SW 1271 (cell line): Measurements from ENCODE around the gene GNPDA1.
"Not testable (repeated sequence)": the region's sequence is repeated elsewhere in the genome, so short reads cannot be mapped to it uniquely, and the experiment has no call there.

Experiments
- DNase-seq, 2 experiments: peaks; one replicate each; lab custom pipeline; 2025; lab: John Stamatoyannopoulos, UW

GNPDA1 gene

DNA sequence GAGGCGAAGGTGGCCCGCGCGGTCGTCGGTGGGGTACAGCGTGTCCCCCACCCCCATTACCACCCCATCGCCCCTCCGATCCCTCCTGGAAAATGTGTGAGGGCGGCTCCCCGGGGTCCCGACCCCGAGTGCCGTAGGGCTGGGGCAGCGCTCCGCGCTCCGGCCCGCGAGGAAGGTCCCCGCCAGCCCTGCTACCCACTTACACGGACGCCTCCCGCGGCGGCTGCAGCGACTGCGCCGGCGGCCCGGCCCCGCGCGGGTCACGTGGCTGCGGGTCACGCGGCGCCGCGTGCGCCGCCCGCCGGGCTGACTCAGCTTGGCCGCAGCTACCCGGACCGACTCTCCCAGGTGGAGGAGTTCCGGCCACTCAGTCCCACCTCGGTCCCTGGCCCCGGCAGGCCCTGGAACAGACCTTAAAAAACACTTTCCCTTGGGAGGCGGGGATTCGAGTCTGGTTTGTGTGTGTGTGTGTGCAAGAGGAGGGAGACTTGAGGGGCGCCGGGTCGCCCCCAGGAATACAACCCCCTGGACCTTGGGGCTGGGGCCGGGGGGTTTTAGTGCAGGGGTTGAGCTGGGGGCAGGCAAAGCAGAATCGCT, at the start of gene GNPDA1:
GNPDA1 (minus strand) TSS at position 236 of the 597 bp plus-strand sequence. CDS start 992 bp downstream, outside the sequence.
- peak; percentile 62 to 64 for DNase-seq

DNA sequence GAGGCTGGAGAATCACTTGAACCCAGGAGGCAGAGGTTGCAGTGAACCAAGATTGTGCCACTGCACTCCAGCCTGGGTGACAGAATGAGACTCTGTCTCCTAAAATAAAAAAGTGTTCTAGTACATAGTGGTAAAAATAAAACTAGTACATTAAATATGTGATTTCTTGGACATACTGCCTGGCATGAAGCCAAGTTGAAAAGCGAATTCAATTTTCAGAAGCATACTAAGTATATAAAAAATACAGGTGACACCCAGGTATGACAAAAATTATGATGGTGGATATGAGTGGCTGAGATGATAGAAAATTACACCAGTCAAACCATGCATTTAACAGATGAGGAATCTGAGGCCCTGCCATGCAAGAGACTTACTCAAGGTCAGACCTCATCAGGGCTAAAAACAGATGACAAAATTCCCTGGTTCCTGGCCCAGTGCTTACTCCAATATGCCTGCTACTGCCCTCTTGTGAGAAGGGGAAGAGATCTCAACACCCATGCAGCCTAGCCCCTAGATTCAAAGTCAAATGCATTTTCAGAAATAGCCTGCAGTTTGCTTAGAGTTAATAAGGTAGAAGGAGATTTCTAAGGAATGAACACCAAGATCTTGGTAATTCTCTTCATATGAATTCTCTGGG, 46.6 kb upstream of the GNPDA1 start:
- DNase-seq, result peak in 1 of 2 experiments; percentile 23

DNA sequence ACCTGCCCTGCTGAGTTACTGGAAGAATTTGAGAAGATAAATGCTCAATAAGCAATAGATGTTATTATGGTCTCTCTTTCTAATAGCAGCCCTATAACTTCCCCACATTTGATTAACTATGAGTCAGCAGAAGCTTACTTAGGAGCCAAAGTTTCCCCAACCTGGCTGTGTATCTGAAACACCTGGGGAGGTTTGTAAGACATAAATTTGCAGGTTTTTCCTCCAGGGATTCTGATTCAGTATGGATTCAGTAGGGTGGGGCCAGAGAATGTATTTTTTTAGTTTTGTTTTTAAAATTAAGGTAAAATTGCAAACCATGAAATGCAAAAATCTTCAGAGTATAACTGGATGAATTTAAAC, 44.9 kb upstream of the GNPDA1 start:
- no peak for DNase-seq

DNA sequence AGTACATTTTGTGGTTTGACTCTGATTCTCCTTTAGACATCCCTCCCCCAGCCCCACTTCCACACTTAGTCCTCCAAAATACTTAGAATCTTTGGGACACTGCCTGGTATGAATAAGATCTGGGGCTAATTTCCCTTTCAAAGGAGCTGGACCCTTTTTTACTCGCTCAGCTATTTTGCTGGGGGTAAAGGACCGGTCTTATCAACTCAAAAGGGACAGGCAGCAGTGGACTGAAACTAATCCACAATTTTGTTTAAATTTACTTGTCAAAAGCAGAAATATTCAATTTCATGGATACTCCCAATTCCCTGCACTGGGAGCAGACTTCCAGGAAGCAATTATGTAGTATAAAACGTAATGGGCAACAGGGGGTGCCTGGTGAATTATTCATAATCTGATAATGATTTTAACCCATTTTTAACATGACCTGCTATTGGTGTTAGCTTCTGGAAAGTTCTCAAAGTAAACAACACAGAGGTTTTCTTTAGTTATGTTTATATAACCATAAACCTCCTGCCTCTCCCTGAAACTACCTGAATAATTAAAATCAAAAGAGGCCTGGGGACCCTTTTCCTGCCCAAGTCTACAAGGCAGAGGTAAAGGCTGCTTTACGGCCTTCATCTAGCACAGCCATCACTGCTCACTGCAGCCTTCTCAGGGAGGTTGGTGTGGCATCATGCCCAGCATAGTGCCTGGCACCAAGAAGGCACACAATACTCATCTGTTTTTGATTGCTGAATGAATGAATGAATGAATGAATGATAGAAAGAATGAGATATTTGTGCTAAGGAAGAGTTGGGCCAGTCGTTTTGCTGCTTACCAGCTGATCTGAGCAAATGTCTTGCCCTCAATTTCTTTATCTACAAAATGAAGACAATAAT, 44.2 kb upstream of the GNPDA1 start:
- no peak for DNase-seq

DNA sequence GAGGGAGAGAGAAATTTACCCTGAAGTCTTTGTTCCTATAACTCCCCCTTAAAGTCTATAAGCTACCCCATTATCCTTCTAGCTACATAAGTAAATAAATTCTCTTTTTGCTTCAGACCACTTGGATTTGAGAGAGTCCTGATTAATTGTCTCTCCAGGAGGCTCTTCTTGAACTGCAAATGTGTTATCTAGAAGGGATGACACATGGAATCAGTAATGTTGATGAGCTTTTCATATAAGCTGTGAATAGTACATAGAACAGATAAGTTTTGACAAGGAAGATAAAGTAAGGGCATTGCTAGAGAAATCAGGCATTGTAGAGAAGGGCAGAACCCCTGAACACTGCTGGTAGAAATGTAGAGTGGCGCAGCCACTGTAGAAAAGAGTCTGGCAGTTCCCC, 42.5 kb upstream of the GNPDA1 start:
- DNase-seq, result no peak

DNA sequence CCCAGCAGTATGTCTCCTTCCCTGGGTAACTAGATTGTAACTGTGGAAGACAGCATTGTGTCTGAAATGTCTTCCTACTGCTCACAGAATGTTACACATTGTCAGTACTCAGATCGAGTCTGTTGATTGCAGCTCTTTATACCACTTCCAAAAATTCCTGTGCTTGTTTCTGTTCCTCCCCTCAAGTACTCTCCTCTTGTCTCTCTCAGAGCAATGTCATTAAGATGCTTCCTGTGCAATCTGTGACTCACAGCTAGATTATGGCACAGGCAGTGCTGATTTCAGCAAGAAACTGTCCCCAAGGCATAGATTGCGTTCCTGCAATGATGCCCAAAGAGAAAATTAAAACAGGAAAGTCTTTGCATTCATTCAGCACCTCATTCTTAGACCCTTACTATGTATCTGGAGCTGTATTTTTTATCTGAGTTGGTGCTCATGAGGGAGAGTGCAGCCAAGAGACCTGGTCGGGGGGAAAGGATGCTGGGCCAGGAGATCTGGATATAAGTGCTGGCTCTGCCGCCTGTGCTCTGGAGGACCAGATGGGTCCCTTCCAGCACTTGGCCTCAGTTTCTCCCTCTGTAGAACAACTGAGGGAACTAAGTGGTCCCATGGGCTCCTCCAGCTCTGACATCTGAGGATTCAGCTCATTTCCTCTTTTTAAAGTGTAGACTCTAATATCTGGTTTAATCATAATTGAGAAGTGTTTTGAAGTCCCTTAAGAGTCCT, 40.8 kb upstream of the GNPDA1 start:
- DNase-seq, result peak; percentile 27 to 70

DNA sequence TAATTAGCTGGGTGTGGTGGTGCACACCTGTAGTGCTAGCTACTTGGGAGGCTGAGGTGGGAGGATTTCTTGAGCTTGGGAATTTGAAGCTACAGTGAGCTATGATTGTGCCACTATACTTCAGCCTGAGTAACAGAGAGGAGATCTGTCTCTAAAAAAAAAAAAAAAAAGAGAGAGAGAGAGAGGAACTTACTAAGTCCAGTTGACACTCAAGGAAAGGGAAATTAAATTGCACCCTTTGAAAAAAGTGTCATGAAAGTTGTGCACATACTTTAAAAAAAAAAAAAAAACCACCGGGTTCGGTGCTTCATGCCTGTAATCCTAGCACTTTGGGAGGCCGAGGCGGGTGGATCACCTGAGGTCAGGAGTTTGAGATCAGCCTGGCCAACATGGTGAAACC, 39.2 kb upstream of the GNPDA1 start:
- DNase-seq, result not testable (repeated sequence)

DNA sequence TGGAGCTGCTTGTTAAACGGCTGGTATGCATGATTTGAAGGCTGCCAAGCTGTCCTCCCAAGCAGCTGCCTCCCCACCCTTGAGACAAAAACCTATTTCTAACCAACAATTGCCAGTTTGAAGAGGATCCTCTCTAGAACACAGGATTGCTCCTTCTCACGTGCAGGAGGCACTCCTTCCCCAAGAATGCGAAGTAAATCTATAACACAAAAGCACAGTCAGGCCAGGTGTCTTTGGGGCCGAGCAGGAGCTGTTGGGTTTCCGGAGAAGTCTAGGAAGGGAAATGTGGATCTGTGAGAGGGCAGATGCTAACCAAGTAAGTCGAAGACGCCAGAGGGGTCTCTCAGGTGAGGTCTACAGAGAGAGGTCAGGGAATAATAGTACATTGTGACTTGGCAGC, 35.4 kb upstream of the GNPDA1 start:
- DNase-seq, result no peak

DNA sequence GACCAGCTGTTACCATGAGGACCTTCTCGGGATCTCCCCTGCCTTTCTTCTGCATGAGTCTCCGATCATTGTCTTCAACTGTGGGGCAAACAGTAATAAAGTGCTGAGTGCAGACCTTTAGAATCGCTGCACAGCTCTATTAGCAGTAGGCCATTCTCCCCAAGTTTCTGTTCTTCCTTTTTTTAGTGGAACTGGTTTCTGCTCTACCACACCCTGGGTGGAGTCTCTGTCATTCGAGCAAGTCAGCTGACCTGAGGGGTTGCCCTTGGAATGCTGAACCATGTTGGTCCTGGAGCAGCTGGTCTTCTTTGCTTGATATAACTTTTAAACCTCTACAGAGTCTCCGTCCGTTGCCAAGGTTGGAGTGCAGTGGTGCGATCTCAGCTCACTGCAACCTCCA, 33.4 kb upstream of the GNPDA1 start:
- DNase-seq, result no peak

DNA sequence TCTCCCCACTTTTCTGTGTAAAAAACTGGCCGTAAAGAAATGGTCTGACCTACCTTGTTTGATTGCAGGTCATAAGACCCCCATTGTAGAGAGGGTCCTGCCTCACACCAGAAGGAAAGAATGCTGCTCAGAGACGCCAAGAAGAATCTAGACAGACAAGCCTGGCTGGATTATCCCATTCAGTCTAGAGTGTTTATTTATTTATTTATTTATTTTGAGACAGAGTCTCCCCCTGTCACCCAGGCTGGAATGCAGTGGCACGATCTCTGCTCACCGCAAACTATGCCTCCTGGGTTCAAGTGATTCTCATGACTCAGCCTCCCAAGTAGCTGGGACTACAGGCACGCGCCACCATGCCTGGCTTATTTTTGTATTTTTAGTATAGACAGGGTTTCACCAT, 28.1 kb upstream of the GNPDA1 start:
- DNase-seq, result not testable (repeated sequence)

DNA sequence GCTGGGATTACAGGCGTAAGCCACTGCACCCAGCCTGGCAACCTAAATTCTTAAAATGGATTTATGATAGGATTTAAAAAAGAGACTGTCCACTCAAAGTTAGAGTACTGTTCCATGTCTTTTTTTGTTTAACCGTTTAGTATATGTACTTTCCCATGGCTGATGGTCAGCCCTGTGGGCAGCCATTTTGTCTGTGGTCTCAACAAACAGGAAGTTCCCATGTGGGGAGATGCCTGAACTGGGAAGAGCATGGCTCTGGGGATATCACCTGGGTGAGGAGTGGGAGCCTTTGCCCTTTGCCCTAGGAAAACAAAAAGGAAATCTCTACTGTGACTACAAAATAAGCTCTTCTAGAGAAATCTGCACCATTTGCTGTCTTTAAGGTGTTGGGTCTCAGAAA, 27.5 kb upstream of the GNPDA1 start:
- no peak for DNase-seq

DNA sequence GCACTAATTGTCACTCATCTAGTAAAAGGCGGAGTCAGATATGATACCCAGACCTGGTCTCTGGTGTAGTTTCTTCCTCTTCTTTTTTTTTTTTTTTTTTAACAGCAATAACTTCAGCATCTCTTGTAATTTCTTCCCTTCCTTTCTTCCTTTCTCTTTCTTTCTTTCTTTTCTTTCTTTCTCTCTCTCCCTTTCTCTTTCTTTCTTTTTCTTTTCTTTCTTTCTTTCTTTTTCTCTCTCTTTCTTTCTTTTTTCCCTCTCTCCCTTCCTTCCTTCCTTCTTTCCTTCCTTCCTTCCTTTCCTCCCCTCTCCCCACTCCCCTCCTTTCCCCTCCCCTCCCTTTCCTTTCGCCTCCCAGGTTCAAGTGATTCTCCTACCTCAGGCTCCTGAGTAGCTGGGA, 25.9 kb upstream of the GNPDA1 start:
- no peak for DNase-seq

DNA sequence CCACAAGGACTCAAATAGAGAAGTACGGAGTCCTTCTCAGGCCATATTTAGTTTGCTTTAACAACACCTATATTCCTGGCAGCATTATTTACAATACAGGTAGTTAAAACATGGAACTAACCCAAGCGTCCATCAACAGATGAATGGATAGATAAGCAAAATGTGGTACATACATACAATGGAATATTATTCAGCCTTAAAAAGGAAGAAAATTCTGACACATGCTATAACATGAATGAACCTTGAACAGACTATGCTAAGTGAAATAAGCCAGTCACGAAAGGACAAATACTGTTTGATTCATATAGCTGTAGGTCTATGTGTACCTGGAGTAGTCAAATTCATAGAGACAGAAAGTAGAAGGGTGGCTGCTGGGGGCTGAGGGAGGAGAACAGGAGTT, 24.8 kb upstream of the GNPDA1 start:
- not testable (repeated sequence) for DNase-seq

DNA sequence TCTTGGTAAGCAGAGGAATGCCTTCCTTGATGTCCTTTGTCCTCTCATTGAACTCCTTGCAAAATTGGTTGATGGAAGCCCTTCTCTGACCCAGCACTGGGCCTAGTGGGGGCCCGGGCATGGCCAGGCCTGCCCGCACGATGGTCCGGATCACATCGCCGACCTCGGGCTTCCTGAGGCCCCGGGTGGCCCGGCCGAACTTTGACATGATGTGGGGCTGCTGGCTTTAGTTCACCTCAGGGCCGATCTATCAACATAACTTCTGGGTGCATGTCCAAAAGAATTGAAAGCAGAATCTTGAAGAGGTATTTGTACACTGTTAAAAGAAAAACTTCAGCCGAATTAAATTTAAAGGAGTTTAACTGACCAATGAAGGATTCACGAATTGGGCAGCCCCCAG, 24.1 kb upstream of the GNPDA1 start:
- no peak for DNase-seq

DNA sequence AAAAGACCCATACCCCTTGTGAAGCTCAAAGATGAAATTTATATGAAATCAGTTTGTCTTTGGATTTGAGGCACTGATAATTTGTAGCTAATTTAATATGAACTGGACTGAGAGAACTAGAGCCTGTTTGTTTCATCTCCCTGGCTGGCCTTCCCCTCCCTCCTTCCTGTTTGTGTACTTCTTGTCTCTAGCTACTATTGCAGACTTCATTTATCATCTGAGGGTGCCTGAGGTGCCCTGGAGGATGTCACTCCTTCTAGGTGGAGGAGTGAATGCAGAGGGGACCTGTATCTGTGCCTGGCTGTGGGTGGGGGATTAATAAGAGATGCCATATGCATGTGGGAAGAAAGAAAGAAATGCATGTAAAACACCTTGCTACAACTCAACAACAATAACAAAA, 22.2 kb upstream of the GNPDA1 start:
- no peak for DNase-seq

DNA sequence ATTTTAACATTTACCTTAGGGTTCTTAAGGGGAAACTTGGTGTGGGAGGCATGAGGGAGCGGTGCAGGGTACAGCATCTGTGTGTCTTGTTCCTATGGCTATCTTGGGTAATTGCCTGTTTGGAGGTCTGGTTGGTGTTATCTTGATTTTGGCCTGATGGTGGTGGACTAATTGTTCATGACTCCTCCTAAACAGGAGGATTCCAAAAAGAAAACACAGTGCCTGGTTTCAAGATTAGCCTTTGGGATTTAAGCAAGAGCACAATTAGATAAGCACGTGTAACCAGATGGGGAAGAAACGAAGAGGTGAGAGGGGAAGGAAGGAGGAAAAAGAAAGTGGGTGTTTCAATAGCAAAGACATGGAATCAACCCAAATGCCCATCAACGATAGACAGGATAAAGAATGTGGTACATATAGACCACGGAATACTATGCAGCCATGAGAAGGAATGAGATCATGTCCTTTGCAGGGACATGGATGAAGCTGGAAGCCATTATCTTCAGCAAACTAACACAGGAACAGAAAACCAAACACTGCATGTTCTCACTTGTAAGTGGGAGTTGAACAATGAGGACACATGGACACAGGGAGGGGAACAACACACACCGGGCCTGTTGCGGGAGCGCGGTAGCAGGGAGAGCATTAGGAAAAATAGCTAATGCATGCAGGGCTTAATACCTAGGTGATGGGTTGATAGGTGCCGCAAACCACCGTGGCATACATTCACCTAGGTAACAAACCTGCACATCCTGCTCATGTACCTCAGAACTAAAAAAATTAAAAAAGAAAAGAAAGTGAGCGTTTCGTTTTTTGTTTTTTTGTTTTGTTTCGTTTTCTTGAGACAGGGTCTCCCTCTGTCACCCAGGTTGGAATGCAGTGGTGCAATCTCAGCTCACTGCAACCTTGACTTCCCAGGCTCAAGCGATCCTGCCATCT, 21.1 kb upstream of the GNPDA1 start:
- not testable (repeated sequence) for DNase-seq

DNA sequence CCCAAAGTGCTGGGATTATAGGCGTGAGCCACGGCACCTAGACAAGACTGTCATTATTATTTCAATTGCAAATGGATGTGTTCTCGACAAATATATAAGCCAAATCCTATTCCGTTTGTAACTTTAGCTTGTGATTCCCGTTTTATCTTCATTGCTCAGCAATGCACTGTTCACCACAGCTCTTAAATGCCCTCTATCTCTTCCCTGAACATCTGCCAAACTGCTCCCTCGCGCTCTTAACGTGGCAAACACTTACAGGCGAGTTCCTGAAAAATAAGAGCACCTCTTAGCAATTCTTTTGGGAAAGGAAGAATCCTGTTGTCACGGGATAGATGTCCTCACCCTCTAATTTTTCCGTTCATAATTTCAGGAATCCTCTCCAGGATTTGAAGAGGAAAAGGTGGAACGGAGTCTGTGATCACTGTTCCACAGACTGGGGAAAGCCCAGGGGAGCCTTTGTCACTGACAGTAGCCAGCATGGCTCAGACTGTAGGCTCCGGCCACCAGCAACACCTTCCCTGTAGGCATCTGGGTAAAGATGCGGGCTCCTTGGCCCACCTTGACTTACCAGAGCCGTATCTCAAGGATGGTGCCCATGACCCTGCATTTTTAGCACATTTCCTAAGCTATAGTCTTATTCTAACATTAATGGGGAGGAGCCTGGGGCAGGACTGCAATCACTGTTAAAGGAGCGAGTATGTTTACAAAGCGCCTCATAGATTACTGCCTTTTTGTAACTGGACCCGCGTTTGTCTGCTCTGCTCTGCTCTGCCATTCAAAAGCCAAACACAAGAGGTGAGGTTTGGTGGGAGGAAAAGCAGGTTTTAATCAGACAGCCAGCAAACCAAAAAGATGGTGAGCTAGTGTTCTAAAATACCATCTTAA, 20.2 kb upstream of the GNPDA1 start:
- DNase-seq, result no peak

DNA sequence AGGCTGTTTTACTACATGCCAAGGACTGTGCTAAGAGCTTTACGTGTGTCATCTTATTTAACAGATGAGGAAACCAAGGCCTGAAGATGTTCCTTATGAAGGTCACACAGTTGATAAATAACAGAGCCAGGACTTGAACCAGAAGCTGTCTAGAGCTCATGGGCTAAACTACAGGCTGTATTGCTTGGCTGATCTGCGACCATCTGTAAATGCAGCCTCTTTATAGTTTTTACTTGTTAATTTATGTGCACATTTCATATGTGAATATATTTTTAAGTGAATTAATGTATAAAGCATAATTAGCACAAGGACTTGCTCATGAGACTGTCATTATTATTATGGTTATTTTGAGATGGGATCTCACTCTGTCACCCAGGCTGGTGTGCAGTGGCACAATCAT, 19.3 kb upstream of the GNPDA1 start:
- DNase-seq, result no peak

DNA sequence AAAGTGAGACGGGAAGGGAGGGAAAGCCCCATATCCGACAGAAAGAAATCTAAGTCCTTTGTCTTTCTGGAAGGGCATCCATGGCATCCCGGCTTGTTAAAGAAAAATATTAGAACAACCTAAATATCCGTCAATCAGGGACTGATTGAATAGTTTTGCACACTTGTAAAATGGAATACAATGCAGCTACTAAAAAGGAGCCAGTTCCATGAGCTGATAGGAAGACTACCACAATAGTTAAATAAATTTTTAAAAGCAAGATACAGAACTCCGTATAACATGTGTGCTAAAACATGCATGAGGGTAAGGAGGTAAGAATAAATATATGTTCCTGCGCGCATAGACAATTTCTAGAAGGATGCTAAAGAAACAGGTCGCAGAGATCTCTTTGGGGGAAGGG, 12.8 kb upstream of the GNPDA1 start:
- DNase-seq, result no peak

DNA sequence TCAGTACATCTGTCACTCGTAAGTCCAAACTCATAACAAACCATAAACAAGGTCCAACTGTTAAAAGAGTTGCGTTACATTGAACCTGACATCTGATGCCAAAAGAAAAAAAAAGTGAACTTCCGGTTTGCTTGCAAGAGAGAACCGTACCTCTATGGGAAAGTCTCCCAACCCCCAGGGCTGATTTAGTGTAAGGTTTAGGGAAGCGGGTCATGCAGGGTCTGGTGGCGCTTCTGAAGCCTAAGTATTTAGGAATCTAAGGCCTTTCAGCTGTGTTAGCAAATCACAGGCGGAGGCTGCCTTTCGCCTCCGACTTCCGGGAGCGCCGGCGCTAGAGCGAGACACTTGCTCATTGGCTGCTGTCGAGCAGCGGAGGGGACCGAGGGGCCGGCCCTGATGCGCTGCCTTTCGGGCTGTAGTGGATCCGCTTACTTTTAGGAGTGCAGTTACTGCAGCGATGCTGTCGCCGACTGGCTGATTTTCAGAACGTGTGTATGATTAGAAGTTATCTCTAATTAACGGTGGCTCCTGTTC, 12.0 kb upstream of the GNPDA1 start:
- peak; percentile 87 to 94 for DNase-seq
